Measurements from ENCODE around the gene IQGAP1. TPM values are rescaled to one million over a fixed set of nuclear protein-coding genes. Genes with fewer than 3 reads are reported as not detected.

The IQGAP1 gene
- total RNA-seq, 4 donors from 2014 or later, result 238 to 358 (median 282) TPM

DNA sequence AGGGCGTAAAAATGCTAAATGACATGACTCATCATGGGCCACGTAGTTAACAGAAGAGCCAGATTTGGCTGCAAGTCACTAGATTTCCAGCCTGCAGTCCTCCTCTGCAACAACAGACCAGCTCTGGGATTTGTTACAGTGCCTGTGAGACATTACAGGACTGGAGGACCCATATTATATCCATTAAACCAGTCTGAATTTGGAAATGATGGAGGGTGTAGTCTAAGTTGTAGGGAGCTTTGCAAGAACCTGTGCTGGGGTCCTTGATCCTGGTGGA lies 25.2 kb upstream of the IQGAP1 start:
- no peak for TF ChIP-seq POLR2A (IDR thresholded peaks at IDR 0.05)
- TF ChIP-seq EP300 (IDR thresholded peaks at IDR 0.05), result no peak
- TF ChIP-seq, protein P1, sequence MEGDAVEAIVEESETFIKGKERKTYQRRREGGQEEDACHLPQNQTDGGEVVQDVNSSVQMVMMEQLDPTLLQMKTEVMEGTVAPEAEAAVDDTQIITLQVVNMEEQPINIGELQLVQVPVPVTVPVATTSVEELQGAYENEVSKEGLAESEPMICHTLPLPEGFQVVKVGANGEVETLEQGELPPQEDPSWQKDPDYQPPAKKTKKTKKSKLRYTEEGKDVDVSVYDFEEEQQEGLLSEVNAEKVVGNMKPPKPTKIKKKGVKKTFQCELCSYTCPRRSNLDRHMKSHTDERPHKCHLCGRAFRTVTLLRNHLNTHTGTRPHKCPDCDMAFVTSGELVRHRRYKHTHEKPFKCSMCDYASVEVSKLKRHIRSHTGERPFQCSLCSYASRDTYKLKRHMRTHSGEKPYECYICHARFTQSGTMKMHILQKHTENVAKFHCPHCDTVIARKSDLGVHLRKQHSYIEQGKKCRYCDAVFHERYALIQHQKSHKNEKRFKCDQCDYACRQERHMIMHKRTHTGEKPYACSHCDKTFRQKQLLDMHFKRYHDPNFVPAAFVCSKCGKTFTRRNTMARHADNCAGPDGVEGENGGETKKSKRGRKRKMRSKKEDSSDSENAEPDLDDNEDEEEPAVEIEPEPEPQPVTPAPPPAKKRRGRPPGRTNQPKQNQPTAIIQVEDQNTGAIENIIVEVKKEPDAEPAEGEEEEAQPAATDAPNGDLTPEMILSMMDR (IDR thresholded peaks at IDR 0.05), result no peak
- Histone ChIP-seq H3K27ac (peak overlapping the region in 3 of 4 donors; percentile 43 to 66 (median 58)), H3K4me1 (peaks cover 0 to 26% (median 18%) of the 10 kb centered on the region in 4 donors)

DNA sequence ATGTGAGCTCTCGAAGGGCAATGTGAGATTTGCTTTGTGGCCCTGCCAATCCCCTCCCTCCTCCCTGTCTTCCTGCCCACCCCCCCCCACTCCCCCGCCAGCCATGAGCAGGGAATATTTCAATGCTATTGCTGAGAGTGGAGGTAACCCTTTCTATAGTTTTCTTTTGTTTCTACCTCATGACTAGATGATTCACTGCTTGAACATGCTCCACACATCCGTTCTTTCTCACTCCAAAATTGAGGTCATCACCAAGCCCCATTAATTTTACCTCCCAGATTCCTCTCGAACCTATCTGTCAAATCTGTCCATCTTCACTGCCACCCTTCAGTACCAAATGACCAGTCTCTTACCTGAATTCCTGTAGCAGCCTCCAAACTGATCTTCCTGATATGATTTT lies 23.8 kb upstream of the IQGAP1 start:
- 81 to 85% methylated on average over 4 of the region's 4 CpGs for WGBS, 2 donors
- no peak overlapping the region for H3K4me3 ChIP-seq
- peaks cover 0 to 4% (median 0%) of the 10 kb centered on the region in 3 donors for H3K36me3 ChIP-seq
- H3K27me3 ChIP-seq, result no peaks in the 10 kb centered on the region
- H3K9me3 ChIP-seq, result no peaks in the 10 kb centered on the region
- no peak overlapping the region for H3K27ac ChIP-seq
- peaks cover 0 to 29% (median 19%) of the 10 kb centered on the region in 4 donors for H3K4me1 ChIP-seq
- DNase-seq (ENCODE audit: low spot score in 2 of 2), result no peak
- TF ChIP-seq POLR2A (IDR thresholded peaks at IDR 0.05) (no peak), EP300 (IDR thresholded peaks at IDR 0.05) (no peak)
- TF ChIP-seq, protein P1 (IDR thresholded peaks at IDR 0.05), result no peak

More for the DNA sequence above, 25.2 kb upstream of the IQGAP1 start:
- Histone ChIP-seq H3K4me3 (no peak overlapping the region), H3K36me3 (peaks cover 0 to 7% (median 0%) of the 10 kb centered on the region in 3 donors), H3K27me3 (no peaks in the 10 kb centered on the region), H3K9me3 (no peaks in the 10 kb centered on the region)
- 10 to 22% methylated on average over 2 of the region's 2 CpGs for WGBS, 2 donors
- no peak for DNase-seq (ENCODE audit: low spot score in 2 of 2)

DNA sequence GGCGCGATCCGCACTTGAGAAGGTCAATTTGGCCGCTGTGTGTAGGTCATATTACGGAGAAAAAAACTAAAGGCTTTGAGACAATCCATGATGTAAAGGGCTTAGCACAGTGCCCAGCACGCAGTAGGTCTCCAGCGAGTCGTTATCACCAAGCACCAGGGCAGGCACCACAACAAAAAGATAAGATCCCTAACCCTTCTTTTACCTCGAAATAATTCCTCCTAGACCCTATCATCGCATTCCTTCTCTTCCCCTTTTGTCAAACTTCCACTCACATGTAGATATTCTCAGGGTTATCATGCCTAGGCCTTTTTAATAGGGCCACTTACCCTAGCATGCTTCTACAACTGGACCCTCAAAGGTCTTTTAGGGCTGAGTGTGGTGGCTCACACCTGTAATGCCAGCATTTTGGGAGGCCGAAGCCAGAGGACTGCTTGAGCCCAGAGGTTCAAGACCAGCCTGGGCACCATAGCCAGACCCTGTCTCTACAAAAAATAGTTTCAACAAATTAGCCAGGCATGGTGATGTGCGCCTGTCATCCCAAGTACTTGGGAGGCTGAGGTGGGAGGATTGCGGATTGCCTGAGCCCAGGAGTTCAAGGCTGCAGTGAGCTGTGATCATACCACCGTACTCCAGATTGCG lies 22.5 kb upstream of the IQGAP1 start:
- TF ChIP-seq EP300 (IDR thresholded peaks at IDR 0.05) (no peak), POLR2A (IDR thresholded peaks at IDR 0.05) (no peak)
- TF ChIP-seq, protein P1 (IDR thresholded peaks at IDR 0.05), result no peak
- H3K4me3 ChIP-seq, result no peak overlapping the region
- H3K4me1 ChIP-seq, result peaks cover 0 to 29% (median 19%) of the 10 kb centered on the region in 4 donors
- no peak overlapping the region for H3K27ac ChIP-seq
- H3K27me3 ChIP-seq, result no peaks in the 10 kb centered on the region
- no peaks in the 10 kb centered on the region for H3K9me3 ChIP-seq
- no peak for DNase-seq (ENCODE audit: low spot score in 2 of 2)
- no peaks in the 10 kb centered on the region for H3K36me3 ChIP-seq
- WGBS, 2 donors, result 91 to 95% methylated on average over 15 of the region's 15 CpGs

DNA sequence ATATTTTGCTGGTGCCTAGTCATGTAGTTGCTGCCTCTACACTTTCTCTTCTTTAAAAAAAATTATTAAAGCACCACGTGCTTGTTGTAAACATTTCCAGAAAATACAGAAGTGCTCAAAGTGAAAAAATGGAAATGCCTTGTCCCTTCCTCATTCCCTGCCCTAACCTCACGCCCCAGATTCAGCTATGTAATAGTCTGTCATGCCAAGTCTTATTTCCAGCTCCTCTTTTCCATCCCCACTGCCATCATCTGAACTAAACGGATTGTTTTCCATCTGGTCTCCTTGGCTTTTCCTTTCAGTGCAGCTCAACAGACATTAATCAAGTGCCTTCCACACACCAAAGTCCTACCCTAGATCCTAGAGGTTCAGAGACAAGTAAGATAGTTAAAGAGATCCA lies 20.5 kb upstream of the IQGAP1 start:
- TF ChIP-seq EP300 (IDR thresholded peaks at IDR 0.05) (peak in 1 of 2 donors; percentile 53), POLR2A (IDR thresholded peaks at IDR 0.05) (no peak)
- TF ChIP-seq, protein P1 (IDR thresholded peaks at IDR 0.05), result no peak
- Histone ChIP-seq H3K27me3 (no peaks in the 10 kb centered on the region), H3K36me3 (no peaks in the 10 kb centered on the region), H3K4me3 (no peak overlapping the region), H3K4me1 (peaks cover 0 to 20% (median 15%) of the 10 kb centered on the region in 4 donors), H3K9me3 (no peaks in the 10 kb centered on the region), H3K27ac (peak overlapping the region in 3 of 4 donors; percentile 26 to 75 (median 71))
- 3 to 12% methylated on average over 3 of the region's 3 CpGs for WGBS, 2 donors
- DNase-seq (ENCODE audit: low spot score in 2 of 2), result no peak

DNA sequence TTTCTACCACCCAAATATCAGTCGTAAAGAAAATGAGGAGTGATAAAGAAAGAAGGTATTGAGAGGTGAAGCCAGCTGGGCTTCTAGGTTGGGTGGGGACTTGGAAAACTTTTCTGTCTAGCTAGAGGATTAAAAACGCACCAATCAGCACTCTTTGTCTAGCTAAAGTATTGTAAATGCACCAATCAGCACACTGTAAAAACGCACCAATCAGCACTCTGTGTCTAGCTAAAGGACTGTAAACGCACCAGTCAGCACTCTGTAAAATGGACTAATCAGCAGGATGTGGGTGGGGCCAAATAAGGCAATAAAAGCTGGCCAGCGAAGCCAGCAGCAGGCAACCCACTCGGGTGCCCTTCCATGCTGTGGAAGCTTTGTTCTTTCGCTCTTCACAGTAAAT lies 13.0 kb upstream of the IQGAP1 start:
- WGBS, 2 donors, result 93 to 94% methylated on average over 7 of the region's 7 CpGs
- Histone ChIP-seq H3K27ac (no peak overlapping the region), H3K27me3 (no peaks in the 10 kb centered on the region), H3K36me3 (no peaks in the 10 kb centered on the region), H3K4me3 (no peak overlapping the region), H3K9me3 (peaks cover 0 to 14% (median 0%) of the 10 kb centered on the region in 4 donors), H3K4me1 (no peaks in the 10 kb centered on the region)
- TF ChIP-seq POLR2A (IDR thresholded peaks at IDR 0.05), result no peak
- TF ChIP-seq EP300 (IDR thresholded peaks at IDR 0.05), result no peak
- TF ChIP-seq, protein P1 (IDR thresholded peaks at IDR 0.05), result no peak
- DNase-seq (ENCODE audit: low spot score in 2 of 2), result no peak
